NCI-H2081 (cell line): ENCODE measurements around the gene OCIAD1.

Experiments
- DNase-seq, 2 experiments: peaks; one replicate each; lab custom pipeline; 2025; lab: John Stamatoyannopoulos, UW

The OCIAD1 gene

DNA sequence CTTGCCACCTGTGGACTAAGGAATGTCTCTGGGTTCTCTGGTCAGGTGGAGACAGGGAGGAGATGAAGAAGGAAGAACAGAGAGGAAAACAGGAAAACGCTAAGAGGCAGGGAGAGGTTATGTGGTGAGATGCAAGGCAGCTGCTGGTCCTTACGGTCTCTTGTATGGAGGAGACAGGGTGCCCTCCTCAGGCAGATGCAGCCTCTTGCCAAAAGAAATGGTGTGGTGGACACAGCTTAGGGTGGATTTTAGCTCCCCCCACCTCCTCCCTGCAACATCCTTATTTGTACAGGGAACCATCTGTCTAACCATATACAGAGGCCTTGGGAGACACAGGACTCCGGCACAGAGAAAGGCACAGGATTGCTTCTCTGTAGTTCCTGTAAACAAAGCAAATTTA is 66.0 kb downstream of the OCIAD1 start:
- DNase-seq = no peak

DNA sequence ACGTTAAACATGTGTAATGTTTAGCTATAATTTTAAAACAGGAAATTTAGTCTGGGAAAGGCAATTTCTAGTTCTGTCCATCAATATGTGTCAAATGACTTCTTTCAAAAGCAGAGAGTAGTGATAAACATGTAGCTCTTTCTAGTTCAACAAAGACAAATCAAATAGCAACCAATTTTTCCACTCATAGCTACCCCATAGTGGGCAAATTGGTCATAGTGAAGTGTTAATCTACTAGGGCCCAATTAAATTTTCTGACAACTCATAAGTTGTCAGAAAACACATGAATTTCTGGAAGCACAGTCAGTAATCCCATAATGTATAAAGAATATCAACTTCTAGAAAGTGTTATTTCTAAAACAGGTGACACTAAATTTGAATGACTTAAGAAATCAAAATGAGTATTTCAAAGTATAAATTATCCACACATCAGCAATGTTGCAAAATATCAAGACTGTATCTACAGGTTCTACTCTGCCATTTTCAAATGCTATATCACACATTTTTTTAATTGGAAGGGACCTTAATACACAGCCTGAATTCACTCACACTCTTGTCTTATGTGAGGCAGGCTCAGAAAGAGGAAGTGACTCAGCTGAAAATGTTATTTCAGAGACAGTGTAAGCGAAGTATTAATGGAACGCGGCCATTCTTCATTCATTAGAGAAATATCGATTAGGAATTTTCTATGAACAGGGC is 68.0 kb downstream of the OCIAD1 start:
- peak in 1 of 2 experiments; percentile 42 for DNase-seq

DNA sequence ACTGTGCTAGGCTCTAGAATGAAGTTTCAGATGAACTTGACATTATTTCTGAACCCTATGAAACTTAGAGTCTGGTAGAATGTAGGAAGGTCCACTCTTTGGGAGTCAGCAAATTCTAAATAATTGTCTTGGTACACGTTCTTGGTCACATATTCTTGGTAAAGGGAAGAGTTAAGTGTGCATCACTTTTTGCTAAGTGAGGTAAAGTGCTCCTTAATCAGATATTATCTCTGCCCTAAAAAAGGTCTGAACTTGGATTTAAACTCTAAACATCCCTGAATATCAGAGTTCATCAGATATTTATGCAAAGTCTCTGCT is 68.5 kb downstream of the OCIAD1 start:
- no peak for DNase-seq

DNA sequence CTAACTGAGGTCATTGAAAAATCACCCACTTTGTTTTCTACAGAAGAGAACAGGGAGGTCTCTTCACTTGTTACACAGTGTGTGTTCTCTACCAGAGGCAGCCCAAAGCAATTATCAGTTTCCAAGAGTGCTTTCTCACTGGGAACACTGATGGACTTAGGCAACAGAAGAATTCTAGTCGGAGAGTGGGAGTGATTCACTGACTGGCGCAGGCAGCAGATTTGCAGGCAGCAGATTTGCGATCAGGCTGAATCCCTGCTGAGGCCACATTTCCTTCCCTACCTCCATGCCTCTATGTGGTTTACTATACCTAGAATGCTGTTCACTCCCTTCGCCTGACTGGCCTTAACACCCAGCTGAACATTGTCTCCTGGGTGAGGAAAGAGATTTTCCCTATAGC is 69.1 kb downstream of the OCIAD1 start:
- no peak for DNase-seq

DNA sequence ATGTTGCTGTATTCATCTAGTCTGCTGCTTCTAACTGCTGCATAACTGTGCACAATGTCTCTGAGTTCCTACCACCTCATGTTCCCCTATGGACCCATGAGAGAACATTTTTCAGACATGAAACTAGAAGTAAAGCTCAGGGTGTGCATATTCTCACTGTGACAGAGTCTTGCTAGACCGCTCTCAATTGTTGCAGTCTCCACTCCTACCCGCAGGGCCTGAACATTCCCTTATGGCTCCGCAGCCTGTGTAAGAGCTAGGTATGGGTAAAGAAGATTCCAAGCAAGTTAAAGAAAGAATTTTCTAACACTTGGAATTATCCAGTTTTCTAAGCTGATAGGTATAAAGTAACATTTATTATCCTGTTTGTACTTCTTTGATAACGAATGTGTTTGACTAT is 70.3 kb downstream of the OCIAD1 start:
- no peak for DNase-seq

DNA sequence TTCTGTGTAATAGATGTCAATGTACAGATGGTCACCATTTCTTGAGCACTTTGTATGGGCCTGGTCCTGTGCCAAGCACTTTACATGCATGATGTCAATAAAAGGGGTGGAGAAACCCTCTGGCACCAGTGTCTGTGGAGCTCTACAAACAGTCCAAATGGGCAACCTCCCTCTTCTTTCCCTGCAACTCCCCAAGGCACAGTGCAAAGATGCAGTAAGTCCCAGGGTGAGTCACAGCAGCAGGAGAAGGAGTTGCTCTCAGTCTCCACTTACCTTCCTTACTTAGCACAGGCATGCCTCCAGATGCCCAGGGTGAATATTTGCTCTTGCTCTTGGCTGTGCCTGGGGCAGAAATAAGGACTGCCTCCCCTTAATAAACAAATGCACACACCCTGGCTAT is 71.4 kb downstream of the OCIAD1 start:
- DNase-seq = peak in 1 of 2 experiments; percentile 30

DNA sequence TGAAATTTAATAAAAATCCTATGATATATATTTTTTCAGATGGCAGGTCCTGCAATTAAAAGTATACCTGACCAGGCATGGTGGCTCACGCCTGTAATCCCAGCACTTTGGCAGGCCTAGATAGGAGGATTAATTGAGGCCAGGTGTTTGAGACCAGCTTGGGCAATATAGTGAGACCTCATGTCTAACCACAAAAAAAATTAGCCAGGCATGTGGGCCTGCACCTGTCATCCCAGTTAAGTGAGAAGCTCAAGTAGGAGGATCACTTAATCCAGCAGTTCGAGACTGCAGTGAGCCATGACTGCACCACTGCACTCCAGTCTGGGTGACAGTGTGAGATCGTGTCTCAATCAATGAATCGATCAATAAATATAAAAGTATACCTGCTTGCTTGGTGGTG is 73.2 kb downstream of the OCIAD1 start:
- peak in 1 of 2 experiments; percentile 35 for DNase-seq

DNA sequence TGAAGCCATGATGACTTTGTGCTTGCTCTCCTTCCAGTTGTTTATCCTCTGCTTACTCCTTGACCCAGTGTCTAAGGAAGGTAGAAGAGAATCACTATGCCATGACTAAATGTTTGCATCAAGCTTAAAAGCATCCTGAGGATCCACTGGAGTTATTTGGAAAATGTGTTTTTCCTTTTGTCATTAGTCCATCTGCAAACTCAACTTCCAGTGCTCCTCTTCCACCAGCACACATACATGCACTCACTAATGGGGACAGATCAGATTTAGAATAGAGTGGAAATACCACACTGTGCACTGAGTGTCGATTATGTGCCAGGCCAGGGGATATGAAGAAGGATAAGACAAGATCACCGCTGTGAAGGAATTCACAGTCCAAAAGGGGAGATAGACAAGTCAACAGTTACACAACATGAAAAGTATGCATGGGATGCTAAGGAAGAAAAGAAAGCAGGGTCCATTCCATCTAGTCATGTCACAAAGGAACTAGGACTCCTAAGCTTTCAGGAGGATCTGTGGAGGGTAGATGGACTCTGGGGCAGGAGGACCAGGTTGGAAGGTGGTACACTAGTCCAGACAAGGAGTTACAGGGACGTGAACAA is 73.8 kb downstream of the OCIAD1 start:
- no peak for DNase-seq

DNA sequence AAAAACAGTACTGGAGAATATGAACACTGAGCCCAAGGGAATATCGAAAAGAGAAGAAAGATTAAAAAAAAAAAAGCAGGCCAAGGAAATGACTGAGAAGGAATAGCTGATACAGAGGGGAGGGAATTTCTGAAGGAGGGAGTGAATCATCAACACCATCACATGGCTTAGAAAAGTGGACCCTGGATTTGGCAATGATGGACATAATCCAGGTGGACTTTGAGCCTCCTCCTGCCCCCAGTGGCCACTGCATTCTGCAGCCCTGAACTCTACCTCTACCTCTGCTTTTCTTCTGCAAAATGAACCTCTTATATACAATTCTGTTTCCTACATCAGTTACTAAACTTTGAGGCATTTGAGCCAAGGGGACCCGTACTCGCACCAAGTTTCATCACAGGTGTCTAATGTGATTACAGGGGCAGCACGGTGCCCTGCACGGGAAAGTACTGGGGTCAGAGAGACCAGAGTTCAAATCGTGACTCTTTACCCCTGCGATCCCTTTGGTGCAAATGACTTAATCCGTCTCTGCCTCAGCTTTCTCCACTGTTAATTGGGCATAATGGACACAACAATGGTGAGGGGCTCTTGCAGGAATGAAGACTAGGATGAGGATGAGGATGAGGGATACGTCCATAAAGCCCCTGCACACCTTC is 74.6 kb downstream of the OCIAD1 start:
- peak in 1 of 2 experiments; percentile 29 for DNase-seq

DNA sequence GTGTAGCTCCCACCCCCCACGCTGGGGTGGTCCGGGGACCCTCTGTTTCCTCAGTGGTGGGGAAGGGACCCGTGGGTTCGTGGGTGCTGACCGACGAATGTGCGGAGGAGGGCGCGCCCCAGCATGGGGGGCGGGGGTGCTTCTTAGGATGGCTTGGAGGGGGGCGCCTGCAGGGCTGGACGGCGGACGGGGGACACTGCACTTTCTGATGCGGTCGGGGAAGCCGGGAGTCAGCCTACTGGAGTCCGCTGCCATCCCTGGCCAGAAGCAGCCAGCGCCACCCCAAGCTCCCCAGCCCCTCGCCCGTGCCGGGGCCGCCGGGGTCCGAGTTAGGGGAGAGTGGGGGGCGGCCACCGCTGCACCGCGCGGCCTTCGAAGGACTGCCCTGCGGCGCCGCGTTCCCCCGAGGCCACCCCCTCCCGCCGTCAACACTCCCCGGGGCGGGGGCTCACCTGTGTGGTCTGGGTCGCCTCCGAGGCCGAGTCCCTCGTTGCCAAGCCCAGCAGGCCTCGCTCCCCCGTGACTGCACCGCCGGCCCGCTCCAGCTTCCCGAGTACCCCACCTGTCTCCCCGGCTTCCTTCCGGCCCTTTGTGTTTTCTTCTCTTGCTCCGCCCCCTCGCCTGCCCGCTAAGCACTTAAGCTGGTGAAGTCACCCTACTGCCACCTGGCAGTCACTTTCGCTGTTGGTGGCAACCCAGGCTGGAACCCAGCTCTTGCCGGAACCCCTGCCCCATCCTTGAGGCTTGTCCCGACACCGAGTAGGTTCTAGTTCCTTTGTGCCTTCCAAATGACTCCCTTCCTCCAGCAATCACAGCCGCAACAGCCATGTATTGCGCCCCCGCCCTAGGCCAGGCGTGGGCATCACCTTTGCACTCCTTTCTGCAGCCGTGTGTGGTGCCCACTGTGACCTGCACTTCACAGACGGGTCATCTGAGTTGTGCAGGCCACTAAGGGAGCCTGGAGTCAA is 75.6 kb downstream of the OCIAD1 start, which contains the start of gene OCIAD2:
OCIAD2 (minus strand) TSS at position 569 of the 968 bp plus-strand sequence. CDS start 2,225 bp downstream, outside the sequence.
- peak; percentile 96 to 97 for DNase-seq

DNA sequence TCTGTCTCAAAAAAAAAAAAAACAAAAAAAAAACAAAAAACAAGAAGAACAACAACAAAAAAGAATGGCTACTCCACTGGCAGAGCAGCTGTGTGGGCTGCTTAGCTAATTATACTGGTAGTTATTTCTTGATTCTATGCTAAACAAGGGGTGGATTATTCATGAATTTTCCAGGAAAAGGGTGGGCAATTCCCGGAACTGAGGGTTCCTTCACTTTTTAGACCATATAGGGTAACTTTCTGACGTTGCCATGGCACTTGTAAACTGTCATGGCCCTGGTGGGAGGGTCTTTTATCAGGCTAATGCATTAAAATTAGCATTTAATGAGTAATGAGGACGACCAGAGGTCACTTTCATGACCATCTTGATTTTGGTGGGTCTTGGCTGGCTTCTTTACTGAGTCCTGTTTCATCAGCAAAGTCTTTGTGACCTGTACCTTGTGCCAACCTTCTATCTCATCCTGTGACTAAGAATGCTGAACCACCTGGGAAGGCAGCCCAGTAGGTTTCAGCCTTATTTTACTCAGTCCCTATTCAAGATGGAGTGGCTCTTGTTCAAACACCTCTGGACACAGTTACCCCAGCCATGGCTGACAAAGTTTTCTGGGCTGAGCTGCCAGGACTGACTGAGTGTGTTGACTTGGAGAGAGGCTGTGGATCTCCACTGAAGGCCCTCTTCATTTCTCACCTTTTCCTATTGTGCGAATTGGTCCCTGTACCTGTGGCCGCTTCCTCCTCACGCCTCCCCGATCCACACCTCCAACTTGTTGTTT is 77.0 kb downstream of the OCIAD1 start:
- DNase-seq = no peak

DNA sequence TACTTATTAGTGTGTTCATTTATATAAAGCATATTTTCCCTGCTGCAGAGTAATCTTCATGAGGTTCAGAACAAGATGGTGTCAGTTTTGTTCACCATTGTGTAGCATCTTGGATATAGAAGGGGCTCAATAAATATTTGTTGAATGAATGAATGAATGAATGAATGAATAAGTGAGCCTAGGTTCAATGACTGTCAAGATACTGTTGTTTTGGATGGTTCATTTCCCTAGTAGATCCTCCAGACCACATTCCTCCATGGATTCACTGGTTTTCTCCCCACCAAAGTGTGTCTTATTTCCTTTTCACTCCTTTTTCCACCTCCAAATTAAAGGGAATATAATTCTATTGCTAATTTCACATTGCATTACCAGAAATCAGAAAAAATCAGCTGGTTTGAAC is 77.8 kb downstream of the OCIAD1 start:
- DNase-seq = no peak

DNA sequence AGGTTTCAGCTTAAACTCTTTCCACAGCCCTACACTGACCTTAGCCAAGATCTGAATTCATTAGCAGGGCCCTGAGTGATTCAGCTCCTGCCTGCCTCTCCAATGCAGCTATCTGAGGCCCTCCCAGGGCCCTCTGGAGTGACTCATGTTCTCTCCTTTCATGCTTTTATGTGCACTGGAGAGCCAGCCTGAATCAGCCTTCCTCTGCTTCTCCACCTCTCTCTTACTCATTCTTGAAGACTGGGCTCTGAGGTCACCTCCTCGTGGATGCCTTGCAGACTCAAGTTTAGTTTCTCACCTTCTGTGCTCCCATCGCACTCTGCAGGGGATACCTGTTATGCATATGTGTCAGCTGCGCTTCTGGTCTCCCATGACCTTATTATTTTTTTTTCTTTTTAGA is 78.8 kb downstream of the OCIAD1 start:
- no peak for DNase-seq

DNA sequence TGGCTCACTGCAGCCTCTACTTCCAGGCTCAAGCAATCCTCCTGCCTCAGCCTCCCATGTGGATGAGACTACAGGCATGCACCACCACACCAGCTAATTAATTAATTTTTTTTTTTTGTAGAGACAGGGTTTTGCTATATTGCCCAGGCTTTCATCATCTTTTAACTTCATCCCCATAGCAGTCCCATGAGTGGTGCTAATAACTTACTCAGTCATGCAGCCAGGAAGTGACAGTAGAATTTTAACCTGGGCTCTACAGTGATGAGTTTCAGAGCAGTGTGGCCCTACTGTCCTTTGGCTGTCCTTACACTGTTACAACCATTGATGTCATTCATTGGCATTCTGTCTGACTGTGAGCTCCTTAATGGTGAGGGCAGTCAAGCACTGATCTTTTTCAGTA is 79.6 kb downstream of the OCIAD1 start:
- DNase-seq = no peak
